ENCODE results near the gene METTL3. TPM values are rescaled to one million over a fixed set of nuclear protein-coding genes. Genes with fewer than 3 reads are reported as not detected.
A peak's percentile ranks its signal among the peaks of the same experiment; 100 is the strongest.

METTL3 gene
- total RNA-seq, 6 experiments from 2014 or later, result 14.7 to 26.7 (median 18.4) TPM

GRCh38 chr14:21541413-21542074 lies 30.4 kb upstream of the METTL3 start:
- TF ChIP-seq CTCF (IDR thresholded peaks at IDR 0.05) (no peak), POLR2A (IDR thresholded peaks at IDR 0.05) (no peak)
- H3K4me1 ChIP-seq, result no peaks in the 10 kb centered on the region
- no peak overlapping the region for H3K4me3 ChIP-seq
- intact Hi-C loops (cut with DNase I), result no loop called here
- 95% methylated on average over 4 of the region's 9 CpGs for WGBS (ENCODE audit: insufficient coverage, low coverage, low lambda C conversion rate, missing lambda C conversion rate)
- DNase-seq, result no peak
- H3K36me3 ChIP-seq, result no peaks in the 10 kb centered on the region
- peaks cover 0 to 5% of the 10 kb centered on the region in 2 donors for H3K27me3 ChIP-seq
- no peaks in the 10 kb centered on the region for H3K9me3 ChIP-seq
- no peak for ATAC-seq
- no peak overlapping the region for H3K27ac ChIP-seq

- ATAC-seq, result no peak
- TF ChIP-seq POLR2A (IDR thresholded peaks at IDR 0.05) (no peak), CTCF (IDR thresholded peaks at IDR 0.05) (no peak)
- intact Hi-C loops (cut with DNase I), result no loop called here
These were observed 28.2 kb upstream of the METTL3 start for GRCh38 chr14:21539189-21539940.

DNA sequence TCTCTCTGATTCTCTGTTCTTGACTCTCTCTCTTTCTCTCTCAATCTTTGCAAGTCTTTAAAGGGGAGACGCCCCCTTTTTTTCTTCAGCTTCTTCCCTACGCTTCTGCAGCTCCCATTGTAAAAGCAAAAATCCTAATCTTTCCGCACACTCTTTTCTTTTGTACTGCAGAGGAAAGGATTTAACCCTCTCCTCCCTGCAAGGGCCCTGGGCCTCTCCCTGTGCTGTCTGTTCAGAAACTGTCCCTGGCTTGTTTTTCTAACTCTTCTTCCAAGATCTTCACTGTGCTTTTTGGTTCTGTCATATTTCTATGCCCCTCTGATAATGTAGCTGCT lies 25.9 kb upstream of the METTL3 start:
- DNase-seq, result no peak
- no peak for ATAC-seq
- TF ChIP-seq POLR2A (IDR thresholded peaks at IDR 0.05), result no peak
- TF ChIP-seq CTCF (IDR thresholded peaks at IDR 0.05), result no peak
- no peaks in the 10 kb centered on the region for H3K4me1 ChIP-seq
- peaks cover 0 to 5% of the 10 kb centered on the region in 2 donors for H3K27me3 ChIP-seq
- no peaks in the 10 kb centered on the region for H3K36me3 ChIP-seq
- no peaks in the 10 kb centered on the region for H3K9me3 ChIP-seq
- no peak overlapping the region for H3K4me3 ChIP-seq
- no peak overlapping the region for H3K27ac ChIP-seq
- WGBS (ENCODE audit: insufficient coverage, low coverage, low lambda C conversion rate, missing lambda C conversion rate), result 31% methylated on average over 3 of the region's 3 CpGs
- intact Hi-C loops (cut with DNase I), result no loop called here

More at GRCh38 chr14:21539189-21539940, 28.2 kb upstream of the METTL3 start:
- DNase-seq, result no peak
- Histone ChIP-seq H3K36me3 (no peaks in the 10 kb centered on the region), H3K9me3 (no peaks in the 10 kb centered on the region), H3K27ac (no peak overlapping the region), H3K4me3 (no peak overlapping the region), H3K27me3 (peaks cover 0 to 5% of the 10 kb centered on the region in 2 donors), H3K4me1 (no peaks in the 10 kb centered on the region)
- WGBS (ENCODE audit: insufficient coverage, low coverage, low lambda C conversion rate, missing lambda C conversion rate), result 25% methylated on average over 3 of the region's 3 CpGs

DNA sequence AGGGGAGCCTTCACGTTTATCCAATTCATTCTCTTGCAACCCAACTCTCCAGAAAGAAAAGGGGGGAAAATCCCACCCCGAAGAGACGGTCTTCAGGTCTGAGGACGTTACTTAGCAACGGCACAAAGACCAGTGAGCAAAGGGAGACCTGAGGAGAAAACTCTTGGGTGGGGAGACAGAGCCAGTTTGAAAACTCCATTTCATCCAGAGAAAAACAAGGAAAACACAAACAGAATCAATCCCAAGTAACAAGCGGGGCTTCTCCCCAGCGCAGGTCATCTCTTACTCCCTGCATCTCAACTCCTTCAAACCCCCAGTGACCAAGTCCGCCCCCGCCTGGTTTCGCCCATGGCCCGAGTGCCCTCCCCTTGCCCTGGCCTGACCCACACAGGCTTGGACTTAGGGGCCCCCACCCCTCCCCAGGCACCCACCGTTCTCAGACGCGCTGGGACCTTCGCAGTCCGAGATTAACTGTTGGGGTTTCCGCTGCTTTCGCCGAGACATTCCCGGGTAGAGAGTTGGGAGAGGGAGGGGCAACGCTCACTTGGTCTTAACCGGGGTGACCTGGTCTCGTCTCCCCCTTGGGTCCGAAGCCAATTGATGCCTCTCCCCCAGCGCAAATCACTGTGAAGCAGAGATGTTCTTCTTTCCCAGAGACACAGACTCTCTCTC lies 25.4 kb upstream of the METTL3 start:
- H3K27me3 ChIP-seq, result peaks cover 0 to 5% of the 10 kb centered on the region in 2 donors
- no peaks in the 10 kb centered on the region for H3K36me3 ChIP-seq
- H3K27ac ChIP-seq, result no peak overlapping the region
- H3K9me3 ChIP-seq, result no peaks in the 10 kb centered on the region
- TF ChIP-seq CTCF (IDR thresholded peaks at IDR 0.05) (no peak), POLR2A (IDR thresholded peaks at IDR 0.05) (no peak)
- no peak for DNase-seq
- intact Hi-C loops (cut with DNase I), result no loop called here
- no peaks in the 10 kb centered on the region for H3K4me1 ChIP-seq
- no peak overlapping the region for H3K4me3 ChIP-seq
- ATAC-seq, result peak in 1 of 4 donors; percentile 26
- WGBS (ENCODE audit: insufficient coverage, low coverage, low lambda C conversion rate, missing lambda C conversion rate), result 11% methylated on average over 20 of the region's 25 CpGs
